Measurements from ENCODE around the gene SYK.

The SYK gene

DNA sequence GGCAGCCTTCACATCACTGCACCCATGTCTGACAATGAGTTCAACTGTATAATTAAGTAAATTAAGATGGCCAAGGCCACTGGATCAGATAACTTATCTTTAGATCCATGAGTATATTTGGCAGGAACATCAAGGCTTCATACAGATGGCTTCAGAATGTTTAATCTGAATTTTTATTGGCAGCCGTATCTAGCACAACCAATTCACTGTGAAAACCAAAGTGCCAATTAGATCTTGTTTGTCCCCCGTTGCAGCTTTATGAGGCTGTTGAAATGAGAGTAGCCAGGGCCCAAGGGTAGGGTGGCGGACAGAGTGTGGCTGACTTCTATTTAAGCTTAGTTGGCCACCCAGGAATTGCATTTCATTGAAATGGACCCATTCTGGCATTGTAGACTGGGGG, 137.7 kb downstream of the SYK start:
- Histone ChIP-seq H3K4me3 (ENCODE audit: low read length) (no peak overlapping the region), H3K36me3 (ENCODE audit: control insufficient read depth, low read depth, low read length) (no peaks in the 10 kb centered on the region), H3K4me1 (ENCODE audit: control insufficient read depth, low read depth, low read length) (no peaks in the 10 kb centered on the region), H3K27me3 (ENCODE audit: control insufficient read depth, insufficient read depth, low read length) (no peaks in the 10 kb centered on the region), H3K9me3 (ENCODE audit: control insufficient read depth, low read depth, low read length) (no peaks in the 10 kb centered on the region), H3K27ac (ENCODE audit: low read length) (no peak overlapping the region), H3K9ac (ENCODE audit: low read length) (no peak overlapping the region)

DNA sequence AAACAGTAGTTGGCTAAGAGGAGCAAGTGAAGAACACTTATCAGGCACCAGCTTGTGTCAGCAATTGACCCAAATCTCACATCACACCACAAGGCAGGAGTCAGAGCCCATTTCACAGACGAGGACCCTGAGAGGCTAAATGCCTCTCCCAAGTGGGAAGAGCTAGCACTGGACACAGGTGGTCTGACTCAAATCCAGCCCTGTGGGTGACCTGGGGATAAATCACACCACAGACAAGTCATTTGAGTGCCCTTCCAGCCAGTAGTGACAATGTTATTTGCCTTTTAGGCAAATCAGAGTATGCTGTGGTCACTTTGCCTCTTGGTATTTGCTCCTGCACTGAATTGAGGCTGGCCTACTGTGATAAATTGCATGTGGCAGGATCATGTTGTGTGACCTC, 138.7 kb downstream of the SYK start:
- H3K9me3 ChIP-seq (ENCODE audit: control insufficient read depth, low read depth, low read length) = no peaks in the 10 kb centered on the region
- H3K9ac ChIP-seq (ENCODE audit: low read length) = no peak overlapping the region
- no peaks in the 10 kb centered on the region for H3K27me3 ChIP-seq (ENCODE audit: control insufficient read depth, insufficient read depth, low read length)
- no peak overlapping the region for H3K27ac ChIP-seq (ENCODE audit: low read length)
- no peak overlapping the region for H3K4me3 ChIP-seq (ENCODE audit: low read length)
- no peaks in the 10 kb centered on the region for H3K36me3 ChIP-seq (ENCODE audit: control insufficient read depth, low read depth, low read length)
- H3K4me1 ChIP-seq (ENCODE audit: control insufficient read depth, low read depth, low read length) = no peaks in the 10 kb centered on the region

DNA sequence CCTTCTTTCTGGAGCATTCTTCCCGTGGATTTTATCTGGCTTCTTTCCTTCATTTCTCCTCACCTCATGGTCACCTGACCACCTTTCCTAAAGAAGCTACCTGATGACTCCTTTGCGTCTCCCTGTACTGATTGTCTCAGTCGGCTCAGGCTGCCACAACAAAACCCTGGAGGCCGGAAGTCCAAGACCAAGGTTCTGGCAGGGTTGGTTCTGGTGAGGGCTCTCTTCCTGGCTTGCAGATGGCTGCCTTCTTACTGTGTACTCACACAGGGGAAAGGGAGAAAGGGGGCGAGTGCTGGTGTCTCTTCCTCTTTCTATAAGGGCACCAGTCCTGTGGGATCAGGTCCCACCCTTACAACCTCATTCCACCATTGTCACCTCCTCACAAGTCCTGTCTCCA, 140.0 kb downstream of the SYK start:
- Histone ChIP-seq H3K36me3 (ENCODE audit: control insufficient read depth, low read depth, low read length) (no peaks in the 10 kb centered on the region), H3K9ac (ENCODE audit: low read length) (no peak overlapping the region), H3K4me3 (ENCODE audit: low read length) (no peak overlapping the region), H3K27ac (ENCODE audit: low read length) (no peak overlapping the region), H3K4me1 (ENCODE audit: control insufficient read depth, low read depth, low read length) (no peaks in the 10 kb centered on the region), H3K27me3 (ENCODE audit: control insufficient read depth, insufficient read depth, low read length) (no peaks in the 10 kb centered on the region), H3K9me3 (ENCODE audit: control insufficient read depth, low read depth, low read length) (no peaks in the 10 kb centered on the region)

DNA sequence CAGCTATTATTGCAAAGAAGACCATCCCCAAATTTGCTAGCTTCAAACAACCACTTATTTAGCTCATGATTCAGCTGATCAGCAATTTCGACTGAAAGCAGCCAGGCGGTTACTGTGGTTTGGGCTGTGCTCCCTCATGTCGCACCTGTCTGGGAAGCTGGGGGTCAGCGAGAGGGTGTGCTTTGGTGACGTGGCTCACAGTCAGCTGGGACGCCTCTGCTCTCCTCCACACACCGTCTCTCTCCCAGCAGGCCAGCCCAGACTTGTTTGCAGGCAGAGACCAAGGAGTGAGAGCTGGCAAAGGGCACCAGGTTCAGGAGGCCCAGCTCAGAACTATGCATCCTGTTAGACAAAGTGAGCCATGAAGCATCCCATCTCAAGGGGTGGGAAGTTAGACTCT, 140.9 kb downstream of the SYK start:
- Histone ChIP-seq H3K27ac (ENCODE audit: low read length) (no peak overlapping the region), H3K36me3 (ENCODE audit: control insufficient read depth, low read depth, low read length) (no peaks in the 10 kb centered on the region), H3K27me3 (ENCODE audit: control insufficient read depth, insufficient read depth, low read length) (no peaks in the 10 kb centered on the region), H3K4me3 (ENCODE audit: low read length) (no peak overlapping the region), H3K4me1 (ENCODE audit: control insufficient read depth, low read depth, low read length) (no peaks in the 10 kb centered on the region), H3K9ac (ENCODE audit: low read length) (no peak overlapping the region), H3K9me3 (ENCODE audit: control insufficient read depth, low read depth, low read length) (no peaks in the 10 kb centered on the region)

DNA sequence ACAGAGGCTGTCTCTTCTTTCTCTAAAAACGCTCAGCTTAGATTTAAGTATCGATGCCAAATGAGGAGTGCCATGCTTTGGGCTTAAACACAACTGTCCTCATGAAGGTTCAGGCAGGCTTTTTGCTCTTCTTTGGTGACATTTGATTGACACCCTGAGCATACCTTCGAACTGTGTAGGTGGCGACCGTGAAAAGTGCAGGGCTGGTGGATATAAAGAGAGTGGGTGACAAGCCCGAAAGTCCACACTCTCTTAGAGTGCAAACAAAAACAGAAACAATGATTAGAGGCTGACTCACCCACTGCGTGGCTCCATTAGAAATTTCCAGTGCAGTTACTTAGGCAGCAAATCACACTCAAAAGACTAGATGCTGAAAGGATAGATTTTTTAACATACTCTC, 141.7 kb downstream of the SYK start:
- no peaks in the 10 kb centered on the region for H3K9me3 ChIP-seq (ENCODE audit: control insufficient read depth, low read depth, low read length)
- no peaks in the 10 kb centered on the region for H3K4me1 ChIP-seq (ENCODE audit: control insufficient read depth, low read depth, low read length)
- H3K27me3 ChIP-seq (ENCODE audit: control insufficient read depth, insufficient read depth, low read length) = no peaks in the 10 kb centered on the region
- no peak overlapping the region for H3K27ac ChIP-seq (ENCODE audit: low read length)
- H3K9ac ChIP-seq (ENCODE audit: low read length) = no peak overlapping the region
- H3K36me3 ChIP-seq (ENCODE audit: control insufficient read depth, low read depth, low read length) = no peaks in the 10 kb centered on the region
- H3K4me3 ChIP-seq (ENCODE audit: low read length) = no peak overlapping the region

DNA sequence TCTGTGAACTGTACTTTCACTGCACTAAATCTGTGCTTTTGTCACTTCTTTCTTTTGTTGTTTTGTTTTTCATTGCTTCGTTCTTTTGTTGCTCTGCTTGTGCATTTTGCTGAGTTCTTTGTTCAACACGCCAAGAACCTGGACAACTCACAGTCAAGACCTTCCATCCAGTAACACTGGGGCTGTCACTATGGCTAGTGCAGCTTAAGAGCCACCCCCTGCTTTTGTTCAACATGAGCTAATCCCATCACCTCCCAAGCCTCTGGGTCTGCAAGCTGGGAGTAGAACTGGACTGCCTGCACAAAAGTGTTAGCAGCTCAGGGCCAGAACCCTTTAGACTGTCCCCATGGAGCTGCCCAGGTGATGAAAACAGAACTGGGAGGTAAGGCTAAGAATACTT, 143.7 kb downstream of the SYK start:
- Histone ChIP-seq H3K36me3 (ENCODE audit: control insufficient read depth, low read depth, low read length) (no peaks in the 10 kb centered on the region), H3K27me3 (ENCODE audit: control insufficient read depth, insufficient read depth, low read length) (no peaks in the 10 kb centered on the region), H3K4me1 (ENCODE audit: control insufficient read depth, low read depth, low read length) (no peaks in the 10 kb centered on the region), H3K9me3 (ENCODE audit: control insufficient read depth, low read depth, low read length) (no peaks in the 10 kb centered on the region), H3K9ac (ENCODE audit: low read length) (no peak overlapping the region), H3K4me3 (ENCODE audit: low read length) (no peak overlapping the region), H3K27ac (ENCODE audit: low read length) (no peak overlapping the region)

DNA sequence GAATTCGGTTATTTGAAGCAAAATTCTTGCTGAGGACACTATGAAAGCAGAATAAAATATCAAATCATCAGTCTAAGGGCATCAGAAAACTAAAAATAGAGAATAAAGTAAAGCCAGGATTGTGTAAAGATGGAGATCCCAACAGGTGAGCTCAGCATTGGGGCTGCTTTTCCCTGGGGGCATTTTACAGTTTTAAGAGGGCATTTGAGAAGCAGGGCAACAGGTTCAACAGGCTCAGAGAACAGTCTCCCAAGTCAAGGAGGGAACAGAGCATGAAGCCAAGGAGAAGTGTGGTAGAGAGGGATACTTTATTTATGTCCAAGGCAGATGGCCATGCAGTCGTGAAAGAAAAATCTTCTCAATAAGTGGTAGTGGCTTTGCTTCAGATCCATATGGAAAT, 145.4 kb downstream of the SYK start:
- no peaks in the 10 kb centered on the region for H3K36me3 ChIP-seq (ENCODE audit: control insufficient read depth, low read depth, low read length)
- H3K4me3 ChIP-seq (ENCODE audit: low read length) = no peak overlapping the region
- no peaks in the 10 kb centered on the region for H3K4me1 ChIP-seq (ENCODE audit: control insufficient read depth, low read depth, low read length)
- H3K9me3 ChIP-seq (ENCODE audit: control insufficient read depth, low read depth, low read length) = no peaks in the 10 kb centered on the region
- no peak overlapping the region for H3K27ac ChIP-seq (ENCODE audit: low read length)
- no peaks in the 10 kb centered on the region for H3K27me3 ChIP-seq (ENCODE audit: control insufficient read depth, insufficient read depth, low read length)
- H3K9ac ChIP-seq (ENCODE audit: low read length) = no peak overlapping the region

All from iPS-18a (cell line).